22Rv1 (cell line): Measurements from ENCODE around the gene WIZ.

Source experiments
- ZFX ChIP-seq: fragments of 450-650 bp; IDR thresholded peaks from 2 replicates; pipeline ENCODE4 v1.6.1; 2017; ENCODE audit warnings: antibody characterized with exemption, borderline replicate concordance
- TF ChIP-seq, protein P1 (sequence below): fragments of 450-650 bp; IDR thresholded peaks from 2 replicates; pipeline ENCODE4 v1.5.1; 2017; ENCODE audit warnings: mild to moderate bottlenecking

GRCh38 chr19:15442142-15442920 is 7.4 kb downstream of the WIZ start:
- TF ChIP-seq, protein P1, sequence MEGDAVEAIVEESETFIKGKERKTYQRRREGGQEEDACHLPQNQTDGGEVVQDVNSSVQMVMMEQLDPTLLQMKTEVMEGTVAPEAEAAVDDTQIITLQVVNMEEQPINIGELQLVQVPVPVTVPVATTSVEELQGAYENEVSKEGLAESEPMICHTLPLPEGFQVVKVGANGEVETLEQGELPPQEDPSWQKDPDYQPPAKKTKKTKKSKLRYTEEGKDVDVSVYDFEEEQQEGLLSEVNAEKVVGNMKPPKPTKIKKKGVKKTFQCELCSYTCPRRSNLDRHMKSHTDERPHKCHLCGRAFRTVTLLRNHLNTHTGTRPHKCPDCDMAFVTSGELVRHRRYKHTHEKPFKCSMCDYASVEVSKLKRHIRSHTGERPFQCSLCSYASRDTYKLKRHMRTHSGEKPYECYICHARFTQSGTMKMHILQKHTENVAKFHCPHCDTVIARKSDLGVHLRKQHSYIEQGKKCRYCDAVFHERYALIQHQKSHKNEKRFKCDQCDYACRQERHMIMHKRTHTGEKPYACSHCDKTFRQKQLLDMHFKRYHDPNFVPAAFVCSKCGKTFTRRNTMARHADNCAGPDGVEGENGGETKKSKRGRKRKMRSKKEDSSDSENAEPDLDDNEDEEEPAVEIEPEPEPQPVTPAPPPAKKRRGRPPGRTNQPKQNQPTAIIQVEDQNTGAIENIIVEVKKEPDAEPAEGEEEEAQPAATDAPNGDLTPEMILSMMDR, result no peak
- TF ChIP-seq ZFX, result no peak
